ENCODE results near the gene FARP1. TPM values are rescaled to one million over a fixed set of nuclear protein-coding genes. Genes with fewer than 3 reads are reported as not detected.

The FARP1 gene, protein sequence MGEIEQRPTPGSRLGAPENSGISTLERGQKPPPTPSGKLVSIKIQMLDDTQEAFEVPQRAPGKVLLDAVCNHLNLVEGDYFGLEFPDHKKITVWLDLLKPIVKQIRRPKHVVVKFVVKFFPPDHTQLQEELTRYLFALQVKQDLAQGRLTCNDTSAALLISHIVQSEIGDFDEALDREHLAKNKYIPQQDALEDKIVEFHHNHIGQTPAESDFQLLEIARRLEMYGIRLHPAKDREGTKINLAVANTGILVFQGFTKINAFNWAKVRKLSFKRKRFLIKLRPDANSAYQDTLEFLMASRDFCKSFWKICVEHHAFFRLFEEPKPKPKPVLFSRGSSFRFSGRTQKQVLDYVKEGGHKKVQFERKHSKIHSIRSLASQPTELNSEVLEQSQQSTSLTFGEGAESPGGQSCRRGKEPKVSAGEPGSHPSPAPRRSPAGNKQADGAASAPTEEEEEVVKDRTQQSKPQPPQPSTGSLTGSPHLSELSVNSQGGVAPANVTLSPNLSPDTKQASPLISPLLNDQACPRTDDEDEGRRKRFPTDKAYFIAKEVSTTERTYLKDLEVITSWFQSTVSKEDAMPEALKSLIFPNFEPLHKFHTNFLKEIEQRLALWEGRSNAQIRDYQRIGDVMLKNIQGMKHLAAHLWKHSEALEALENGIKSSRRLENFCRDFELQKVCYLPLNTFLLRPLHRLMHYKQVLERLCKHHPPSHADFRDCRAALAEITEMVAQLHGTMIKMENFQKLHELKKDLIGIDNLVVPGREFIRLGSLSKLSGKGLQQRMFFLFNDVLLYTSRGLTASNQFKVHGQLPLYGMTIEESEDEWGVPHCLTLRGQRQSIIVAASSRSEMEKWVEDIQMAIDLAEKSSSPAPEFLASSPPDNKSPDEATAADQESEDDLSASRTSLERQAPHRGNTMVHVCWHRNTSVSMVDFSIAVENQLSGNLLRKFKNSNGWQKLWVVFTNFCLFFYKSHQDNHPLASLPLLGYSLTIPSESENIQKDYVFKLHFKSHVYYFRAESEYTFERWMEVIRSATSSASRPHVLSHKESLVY
- total RNA-seq, result under 1 TPM; 0.45 to 0.86 (median 0.63) TPM

DNA sequence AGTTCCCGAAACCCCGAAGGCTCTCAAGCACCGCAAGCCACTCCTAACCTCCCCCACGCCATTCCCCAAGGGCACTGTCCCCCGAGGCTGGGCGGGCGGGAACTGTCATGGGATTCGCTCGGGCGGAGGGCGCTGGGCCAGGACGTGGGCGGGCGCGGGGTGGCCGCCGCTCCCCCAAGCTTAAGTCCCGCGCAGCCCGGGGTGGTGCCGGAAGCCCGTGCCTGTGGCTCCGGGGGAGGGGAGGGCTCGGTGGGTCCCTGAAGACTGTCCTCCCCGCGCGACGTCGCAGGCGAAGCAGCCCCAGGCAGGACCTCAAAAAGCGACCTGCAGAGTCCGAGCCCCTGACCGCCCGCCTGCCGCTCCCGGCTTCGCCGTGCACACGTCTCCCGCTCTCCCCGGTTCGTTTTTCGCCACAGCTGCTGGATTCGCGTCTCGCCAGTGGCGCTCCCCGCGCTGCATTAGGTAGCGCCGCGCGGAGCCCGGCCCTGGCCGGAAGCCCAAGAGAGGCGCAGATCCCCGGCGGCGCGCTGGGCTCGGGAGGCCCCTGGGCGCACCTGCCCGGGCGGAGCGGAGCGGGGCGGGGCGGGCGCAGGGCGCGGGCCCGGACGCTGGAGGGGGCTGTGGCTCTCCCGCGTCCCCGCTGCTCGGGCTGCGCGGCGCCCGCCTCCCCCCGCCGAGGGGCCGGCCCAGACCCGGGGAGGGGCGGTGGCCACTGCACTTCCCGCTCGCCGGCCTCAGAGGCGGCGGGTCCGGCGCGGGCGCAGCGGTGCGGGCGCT is at the start of gene FARP1:
TSS of gene FARP1 (plus strand) at position 715 of the 777 bp plus-strand sequence. CDS start 70,149 bp downstream, outside the sequence.
- H3K4me1 Mint-ChIP-seq (ENCODE audit: low read depth), result peaks cover 11% of the 10 kb centered on the region
- H3K27me3 Mint-ChIP-seq (ENCODE audit: low read depth), result peaks cover 62% of the 10 kb centered on the region
- no peak for DNase-seq
- ATAC-seq, result peak; percentile 82 to 88
- no peaks in the 10 kb centered on the region for H3K9me3 Mint-ChIP-seq
- peak within 1 kb of the TSS; percentile 60 for H3K4me3 Mint-ChIP-seq
- no peaks in the 10 kb centered on the region for H3K36me3 Mint-ChIP-seq (ENCODE audit: insufficient read depth)

DNA sequence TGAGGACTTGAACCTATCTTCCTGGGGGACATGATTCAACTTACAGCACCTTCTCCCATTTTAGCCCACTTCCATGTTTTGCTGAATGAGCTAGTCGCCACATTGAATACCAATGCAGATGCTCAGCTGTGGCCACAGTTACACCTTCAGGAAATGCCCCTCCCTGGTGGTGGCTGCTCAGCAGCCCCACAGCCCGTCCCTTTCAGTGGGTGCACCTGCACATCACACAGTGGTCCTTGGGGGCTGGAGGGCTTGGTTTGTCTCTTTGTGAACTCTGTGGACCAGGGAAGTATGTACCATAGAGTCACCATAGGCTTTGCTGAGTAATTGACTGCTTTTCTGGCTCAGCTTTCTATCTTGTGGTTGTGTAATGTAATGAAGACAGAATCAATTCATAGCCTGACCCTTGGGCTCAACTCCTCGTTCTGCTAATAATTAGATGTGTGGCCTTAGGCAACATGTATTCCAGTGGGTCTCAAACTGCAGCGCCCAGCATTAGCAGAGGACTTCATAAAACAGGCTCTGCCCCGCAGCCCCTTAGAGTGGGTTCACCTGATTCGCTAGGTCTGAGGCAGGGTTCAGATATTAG is 48.1 kb upstream of the FARP1 start:
- Mint-ChIP-seq H3K9me3 (no peaks in the 10 kb centered on the region), H3K27me3 (ENCODE audit: low read depth) (peaks cover 19% of the 10 kb centered on the region), H3K4me3 (no peak overlapping the region), H3K36me3 (ENCODE audit: insufficient read depth) (no peaks in the 10 kb centered on the region), H3K4me1 (ENCODE audit: low read depth) (no peaks in the 10 kb centered on the region)
- no peak for ATAC-seq
- no peak for DNase-seq

DNA sequence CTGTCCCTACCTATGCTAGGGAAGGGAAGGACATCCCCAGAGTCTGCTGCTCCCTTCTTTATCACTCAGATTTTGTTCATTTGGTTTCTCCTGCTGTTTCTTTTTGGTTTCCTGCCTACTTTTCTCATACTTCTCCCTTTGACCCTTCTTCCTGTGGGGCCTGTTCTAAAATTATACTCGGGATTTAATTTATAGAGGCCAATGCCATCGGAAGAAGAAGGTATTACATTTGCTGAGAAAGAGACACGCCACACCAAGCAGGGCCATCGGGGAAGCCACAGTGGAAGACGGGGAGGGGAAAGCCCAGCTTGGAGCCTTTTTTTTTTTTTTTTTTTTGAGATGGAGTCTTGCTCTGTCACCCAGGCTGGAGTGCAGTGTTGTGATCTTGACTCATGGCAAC is 46.8 kb upstream of the FARP1 start:
- ATAC-seq (no peak), DNase-seq (no peak)
- Mint-ChIP-seq H3K36me3 (ENCODE audit: insufficient read depth) (no peaks in the 10 kb centered on the region), H3K4me1 (ENCODE audit: low read depth) (no peaks in the 10 kb centered on the region), H3K27me3 (ENCODE audit: low read depth) (peaks cover 16% of the 10 kb centered on the region), H3K9me3 (no peaks in the 10 kb centered on the region), H3K4me3 (no peak overlapping the region)

DNA sequence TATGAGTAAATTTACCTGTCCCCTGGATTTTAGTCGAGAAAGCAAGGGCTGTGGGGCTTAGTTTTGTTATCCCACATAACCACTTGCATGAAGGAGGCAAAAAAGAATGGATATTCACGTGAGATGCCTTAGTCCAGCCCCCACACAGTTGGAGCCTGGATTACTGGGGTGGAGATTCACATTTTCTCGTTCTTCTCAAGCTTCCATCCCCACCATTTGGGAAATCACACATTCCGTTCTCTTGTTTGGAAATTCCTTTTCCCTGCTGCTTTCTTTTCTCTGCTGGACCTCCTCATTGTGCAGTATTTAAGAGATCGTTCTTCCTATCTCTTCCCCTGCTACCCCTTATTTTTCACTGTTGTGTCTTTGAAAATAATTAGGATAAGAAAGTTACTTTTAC is 45.1 kb upstream of the FARP1 start:
- DNase-seq, result no peak
- Mint-ChIP-seq H3K4me1 (ENCODE audit: low read depth) (no peaks in the 10 kb centered on the region), H3K27me3 (ENCODE audit: low read depth) (peaks cover 16% of the 10 kb centered on the region), H3K36me3 (ENCODE audit: insufficient read depth) (no peaks in the 10 kb centered on the region), H3K9me3 (no peaks in the 10 kb centered on the region), H3K4me3 (no peak overlapping the region)
- no peak for ATAC-seq

DNA sequence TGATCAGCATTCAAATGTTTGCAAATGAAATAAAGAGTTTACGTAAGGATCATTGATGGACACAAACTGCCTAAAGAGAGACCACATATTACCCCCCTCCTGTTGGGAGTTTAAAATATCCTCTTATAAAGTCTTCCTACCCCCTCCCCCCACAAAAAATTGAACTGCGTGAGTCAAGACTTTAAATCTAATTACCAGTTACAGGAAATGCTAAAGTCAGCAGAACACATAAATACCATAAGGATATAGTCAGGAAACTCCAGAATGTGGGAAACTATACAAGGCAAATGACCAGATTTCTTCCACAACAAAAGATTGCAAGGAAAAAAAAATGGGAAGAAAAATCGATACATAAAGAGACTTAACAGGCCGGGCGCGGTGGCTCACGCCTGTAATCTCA is 44.4 kb upstream of the FARP1 start:
- DNase-seq (no peak), ATAC-seq (no peak)
- Mint-ChIP-seq H3K36me3 (ENCODE audit: insufficient read depth) (no peaks in the 10 kb centered on the region), H3K4me3 (no peak overlapping the region), H3K9me3 (no peaks in the 10 kb centered on the region), H3K27me3 (ENCODE audit: low read depth) (peaks cover 16% of the 10 kb centered on the region), H3K4me1 (ENCODE audit: low read depth) (no peaks in the 10 kb centered on the region)

DNA sequence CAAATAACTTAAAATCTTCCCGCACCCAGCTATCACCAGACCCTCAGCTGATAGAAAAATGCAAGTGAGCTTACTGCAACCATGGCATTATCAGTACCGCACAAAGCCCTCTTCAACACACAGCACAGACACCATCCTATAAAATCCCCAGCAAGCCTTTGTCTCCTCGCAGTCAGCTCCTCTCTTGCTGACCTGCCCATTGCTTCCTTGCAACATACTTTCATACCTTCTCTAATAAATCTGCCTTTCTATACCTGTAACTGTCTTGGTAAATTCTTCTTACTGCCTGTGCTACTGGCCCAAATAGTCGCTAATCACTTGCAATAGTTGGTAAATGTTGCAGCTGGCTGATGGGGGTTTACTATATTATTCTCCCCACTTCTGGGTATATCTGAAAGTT is 43.3 kb upstream of the FARP1 start:
- no peak for ATAC-seq
- no peaks in the 10 kb centered on the region for H3K4me1 Mint-ChIP-seq (ENCODE audit: low read depth)
- no peak for DNase-seq
- H3K27me3 Mint-ChIP-seq (ENCODE audit: low read depth), result peaks cover 18% of the 10 kb centered on the region
- no peaks in the 10 kb centered on the region for H3K9me3 Mint-ChIP-seq
- no peaks in the 10 kb centered on the region for H3K36me3 Mint-ChIP-seq (ENCODE audit: insufficient read depth)
- H3K4me3 Mint-ChIP-seq, result no peak overlapping the region

DNA sequence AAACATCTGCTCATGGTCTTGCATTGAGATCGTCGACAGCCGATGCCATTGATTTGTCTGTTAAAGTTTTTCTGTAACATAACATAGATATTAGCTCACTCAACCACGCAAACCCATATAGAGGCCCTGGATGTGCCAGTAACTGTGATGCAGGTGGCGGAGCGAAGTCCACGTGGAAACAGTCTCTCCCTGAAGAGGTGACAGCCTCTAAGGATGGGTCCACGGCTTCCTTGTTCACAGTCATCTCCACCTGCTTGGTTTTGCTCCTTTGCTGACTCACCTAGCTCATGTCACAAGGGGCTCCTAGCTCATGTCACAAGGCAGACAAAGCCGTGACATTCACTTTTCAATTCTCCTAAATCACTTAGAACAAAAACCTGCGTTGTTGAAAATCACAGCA is 42.4 kb upstream of the FARP1 start:
- DNase-seq (no peak), ATAC-seq (no peak)
- no peaks in the 10 kb centered on the region for H3K36me3 Mint-ChIP-seq (ENCODE audit: insufficient read depth)
- no peaks in the 10 kb centered on the region for H3K9me3 Mint-ChIP-seq
- no peaks in the 10 kb centered on the region for H3K4me1 Mint-ChIP-seq (ENCODE audit: low read depth)
- H3K4me3 Mint-ChIP-seq, result no peak overlapping the region
- H3K27me3 Mint-ChIP-seq (ENCODE audit: low read depth), result peaks cover 16% of the 10 kb centered on the region

DNA sequence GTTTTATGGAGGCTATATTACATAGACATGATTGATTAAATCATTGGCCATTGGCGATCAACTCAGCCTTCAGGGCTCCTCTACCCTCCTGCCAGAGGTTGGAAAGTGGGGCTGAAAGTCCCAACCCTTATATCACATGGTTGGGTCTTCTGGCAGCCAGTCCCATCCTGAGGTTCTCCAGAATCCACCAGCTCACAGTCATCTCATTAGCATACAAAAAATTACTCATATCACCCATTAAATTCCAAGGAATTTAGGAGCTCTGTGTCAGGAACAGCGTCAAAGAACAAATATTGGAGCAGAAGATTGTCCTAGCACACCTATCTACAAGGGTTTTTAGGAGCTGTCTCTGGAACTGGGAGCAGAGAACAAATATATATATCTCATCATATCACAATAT is 39.4 kb upstream of the FARP1 start:
- H3K9me3 Mint-ChIP-seq, result no peaks in the 10 kb centered on the region

DNA sequence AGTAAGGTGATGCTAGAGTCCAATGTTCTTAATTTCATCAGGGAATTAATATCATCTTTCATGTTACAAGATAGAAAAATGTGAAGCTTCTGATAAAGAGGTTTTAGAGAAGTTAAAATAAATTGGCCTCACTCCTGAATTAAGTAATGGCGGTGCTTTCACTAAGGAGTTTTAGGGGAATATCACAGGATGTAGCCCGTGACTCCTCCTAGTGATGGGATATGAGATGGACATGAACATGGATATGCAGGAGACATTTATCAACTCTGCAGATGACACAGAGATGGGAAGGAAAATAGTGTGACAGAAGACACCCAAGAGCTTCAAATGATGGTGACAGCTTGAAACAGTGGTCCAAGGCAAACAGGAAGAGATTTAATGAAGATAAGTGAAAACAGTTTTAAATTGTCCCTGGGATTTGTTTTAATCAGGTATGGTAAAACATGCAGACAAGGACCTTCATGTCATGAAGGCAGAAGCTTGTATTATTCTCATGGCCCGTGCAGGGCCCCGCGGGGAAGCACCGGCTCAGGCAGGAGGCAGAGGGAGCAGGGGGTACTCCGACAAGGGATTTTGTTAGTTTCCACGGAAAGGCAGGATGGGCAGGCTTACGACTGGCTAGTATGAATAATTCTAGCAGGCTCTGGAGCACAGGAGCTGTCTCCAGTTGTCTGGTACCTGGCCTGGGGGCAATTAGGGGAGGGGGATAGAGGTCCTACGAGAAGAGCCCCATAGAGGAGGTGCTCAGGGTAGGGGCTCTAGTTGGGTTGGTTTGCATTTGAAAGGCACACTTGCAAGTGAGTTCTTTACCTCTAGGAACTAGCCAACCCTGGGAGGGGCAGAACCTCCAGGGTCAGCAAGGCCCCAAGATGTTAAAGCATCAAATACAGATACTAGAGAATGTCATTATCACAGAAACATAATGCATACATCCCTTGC is 38.7 kb upstream of the FARP1 start:
- DNase-seq, result no peak
- ATAC-seq, result no peak
- Mint-ChIP-seq H3K4me1 (ENCODE audit: low read depth) (no peaks in the 10 kb centered on the region), H3K36me3 (ENCODE audit: insufficient read depth) (no peaks in the 10 kb centered on the region), H3K9me3 (no peaks in the 10 kb centered on the region), H3K27me3 (ENCODE audit: low read depth) (peaks cover 3% of the 10 kb centered on the region), H3K4me3 (no peak overlapping the region)

More for the DNA sequence above, 39.4 kb upstream of the FARP1 start:
- Mint-ChIP-seq H3K4me1 (ENCODE audit: low read depth) (no peaks in the 10 kb centered on the region), H3K4me3 (no peak overlapping the region), H3K27me3 (ENCODE audit: low read depth) (peaks cover 4% of the 10 kb centered on the region), H3K36me3 (ENCODE audit: insufficient read depth) (no peaks in the 10 kb centered on the region)
- no peak for DNase-seq
- ATAC-seq, result no peak

DNA sequence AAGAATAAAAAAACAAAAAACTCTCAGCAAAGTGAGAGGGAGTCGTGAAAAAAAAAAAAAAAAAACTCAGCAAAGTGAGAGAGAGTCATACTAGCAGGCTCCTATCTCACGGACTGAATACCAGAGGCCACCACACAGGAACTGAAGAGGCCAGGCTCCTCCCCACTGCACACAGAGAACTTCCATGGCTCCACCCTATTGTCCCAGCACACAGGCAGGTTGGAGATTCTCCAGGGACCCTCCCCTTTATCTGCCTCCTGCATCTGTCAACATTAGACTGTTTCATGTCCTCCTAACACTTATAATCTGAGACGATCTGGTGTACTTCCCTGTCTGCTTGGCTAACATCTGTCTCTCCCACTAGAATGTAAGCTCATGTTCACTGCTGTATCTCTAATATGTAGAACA is 37.0 kb upstream of the FARP1 start:
- Mint-ChIP-seq H3K27me3 (ENCODE audit: low read depth) (peaks cover 3% of the 10 kb centered on the region), H3K4me1 (ENCODE audit: low read depth) (no peaks in the 10 kb centered on the region), H3K9me3 (no peaks in the 10 kb centered on the region), H3K36me3 (ENCODE audit: insufficient read depth) (no peaks in the 10 kb centered on the region), H3K4me3 (no peak overlapping the region)
- DNase-seq (no peak), ATAC-seq (no peak)

DNA sequence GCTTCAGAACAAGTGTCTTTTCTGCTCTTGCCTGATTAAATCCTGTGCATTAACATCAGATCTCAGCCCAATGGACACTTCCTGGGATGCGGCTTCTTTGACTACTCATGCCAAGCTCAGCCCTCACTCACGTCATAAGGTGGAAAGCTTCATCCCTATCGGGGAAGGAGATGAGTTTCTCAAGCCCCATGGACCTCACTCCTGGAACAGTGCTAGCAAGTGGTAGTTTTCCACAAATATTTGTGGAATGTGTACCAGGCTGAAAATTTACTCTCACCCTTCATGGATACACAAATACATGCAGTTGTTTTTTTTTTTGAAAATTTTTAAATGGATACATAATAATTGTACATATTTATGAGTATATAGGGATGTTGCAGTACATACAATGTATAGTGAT is 34.6 kb upstream of the FARP1 start:
- DNase-seq (no peak), ATAC-seq (no peak)
- Mint-ChIP-seq H3K4me3 (no peak overlapping the region), H3K27me3 (ENCODE audit: low read depth) (peaks cover 3% of the 10 kb centered on the region), H3K36me3 (ENCODE audit: insufficient read depth) (no peaks in the 10 kb centered on the region), H3K9me3 (no peaks in the 10 kb centered on the region), H3K4me1 (ENCODE audit: low read depth) (no peaks in the 10 kb centered on the region)

DNA sequence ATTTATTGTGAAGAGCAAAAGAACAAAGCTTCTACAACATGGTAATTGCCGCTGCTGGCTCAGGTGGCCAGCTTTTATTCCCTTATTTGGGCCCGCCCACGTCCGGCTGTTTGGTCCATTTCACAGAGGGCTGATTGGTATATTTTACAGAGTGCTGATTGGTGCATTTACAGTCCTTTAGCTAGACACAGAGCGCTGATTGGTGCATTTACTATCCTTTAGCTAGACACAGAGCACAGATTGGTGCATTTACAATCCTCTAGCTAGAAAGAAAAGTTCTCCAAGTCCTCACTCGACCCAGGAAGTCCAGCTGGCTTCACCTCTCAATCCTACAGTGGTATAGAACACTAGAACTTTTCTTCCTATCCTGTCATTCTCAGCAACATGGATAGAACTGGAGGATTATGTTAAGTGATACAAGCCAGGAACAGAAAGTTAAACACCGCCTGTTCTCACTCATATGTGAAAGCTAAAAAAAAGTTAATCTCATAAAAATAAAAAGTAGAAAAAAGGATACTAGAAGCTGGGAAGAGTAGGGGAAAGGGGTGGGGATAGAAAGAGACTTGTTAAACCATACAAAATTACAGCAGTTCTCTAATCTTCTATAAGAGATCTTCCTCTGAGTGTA is 33.6 kb upstream of the FARP1 start:
- no peaks in the 10 kb centered on the region for H3K9me3 Mint-ChIP-seq
- H3K4me3 Mint-ChIP-seq, result no peak overlapping the region
- ATAC-seq, result no peak

More for the DNA sequence above, 33.6 kb upstream of the FARP1 start:
- no peak for DNase-seq
- H3K36me3 Mint-ChIP-seq (ENCODE audit: insufficient read depth), result no peaks in the 10 kb centered on the region
- H3K27me3 Mint-ChIP-seq (ENCODE audit: low read depth), result no peaks in the 10 kb centered on the region
- H3K4me1 Mint-ChIP-seq (ENCODE audit: low read depth), result no peaks in the 10 kb centered on the region

Measured in activated T-cell treated with anti-CD3 and anti-CD28 coated beads, Interleukin-2, amount 50 U/mL, for 4 hours (primary cell).